Panc1 (cell line): Measurements from ENCODE around the gene CD1E.
"Not testable (repeated sequence)": the region's sequence is repeated elsewhere in the genome, so short reads cannot be mapped to it uniquely, and the experiment has no call there.

Experiments
- POLR2AphosphoS5 ChIP-seq: IDR thresholded peaks from 2 replicates; pipeline ENCODE4 v1.6.1; 2012; ENCODE audit warnings: mild to moderate bottlenecking, low read depth, low read length, moderate library complexity
- SIN3A ChIP-seq: IDR thresholded peaks from 2 replicates; pipeline ENCODE4 v1.6.1; 2012; ENCODE audit warnings: low read depth, mild to moderate bottlenecking, low read length, moderate library complexity, borderline replicate concordance; ENCODE audit not compliant: insufficient read depth
- TF ChIP-seq, protein P1 (sequence below): fragments of 450-650 bp; IDR thresholded peaks from 2 replicates; pipeline ENCODE4 v1.5.1; 2017; ENCODE audit warnings: mild to moderate bottlenecking
- TF ChIP-seq, protein P2 (sequence below), 2 experiments: IDR thresholded peaks; 2 replicates each; pipeline ENCODE4 v1.6.1; 2011 to 2012; ENCODE audit warnings: low read depth in 2 of 2, control low read depth in 1 of 2, low read length in 1 of 2, mild to moderate bottlenecking in 1 of 2, moderate library complexity in 1 of 2; ENCODE audit not compliant: insufficient read depth in 1 of 2

DNA sequence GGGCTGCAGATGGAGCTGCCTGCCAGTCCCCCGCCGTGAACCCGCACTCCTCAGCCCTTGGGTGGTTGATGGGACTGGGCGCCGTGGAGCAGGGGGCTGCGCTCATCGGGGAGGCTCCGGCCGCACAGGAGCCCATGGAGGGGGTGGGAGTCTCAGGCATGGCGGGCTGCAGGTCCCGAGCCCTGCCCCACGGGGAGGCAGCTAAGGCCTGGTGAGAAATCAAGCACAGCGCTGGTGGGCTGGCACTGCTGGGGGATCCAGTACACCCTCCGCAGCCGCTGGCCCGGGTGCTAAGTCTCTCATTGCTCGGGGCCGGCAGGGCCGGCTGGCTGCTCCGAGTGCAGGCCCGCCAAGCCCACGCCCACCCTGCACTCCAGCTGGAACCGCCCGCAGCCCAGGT is 4.7 kb upstream of the CD1E start:
- TF ChIP-seq POLR2AphosphoS5, SIN3A: not testable (repeated sequence)
- TF ChIP-seq, protein P1, sequence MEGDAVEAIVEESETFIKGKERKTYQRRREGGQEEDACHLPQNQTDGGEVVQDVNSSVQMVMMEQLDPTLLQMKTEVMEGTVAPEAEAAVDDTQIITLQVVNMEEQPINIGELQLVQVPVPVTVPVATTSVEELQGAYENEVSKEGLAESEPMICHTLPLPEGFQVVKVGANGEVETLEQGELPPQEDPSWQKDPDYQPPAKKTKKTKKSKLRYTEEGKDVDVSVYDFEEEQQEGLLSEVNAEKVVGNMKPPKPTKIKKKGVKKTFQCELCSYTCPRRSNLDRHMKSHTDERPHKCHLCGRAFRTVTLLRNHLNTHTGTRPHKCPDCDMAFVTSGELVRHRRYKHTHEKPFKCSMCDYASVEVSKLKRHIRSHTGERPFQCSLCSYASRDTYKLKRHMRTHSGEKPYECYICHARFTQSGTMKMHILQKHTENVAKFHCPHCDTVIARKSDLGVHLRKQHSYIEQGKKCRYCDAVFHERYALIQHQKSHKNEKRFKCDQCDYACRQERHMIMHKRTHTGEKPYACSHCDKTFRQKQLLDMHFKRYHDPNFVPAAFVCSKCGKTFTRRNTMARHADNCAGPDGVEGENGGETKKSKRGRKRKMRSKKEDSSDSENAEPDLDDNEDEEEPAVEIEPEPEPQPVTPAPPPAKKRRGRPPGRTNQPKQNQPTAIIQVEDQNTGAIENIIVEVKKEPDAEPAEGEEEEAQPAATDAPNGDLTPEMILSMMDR, result not testable (repeated sequence)
- TF ChIP-seq, protein P2, sequence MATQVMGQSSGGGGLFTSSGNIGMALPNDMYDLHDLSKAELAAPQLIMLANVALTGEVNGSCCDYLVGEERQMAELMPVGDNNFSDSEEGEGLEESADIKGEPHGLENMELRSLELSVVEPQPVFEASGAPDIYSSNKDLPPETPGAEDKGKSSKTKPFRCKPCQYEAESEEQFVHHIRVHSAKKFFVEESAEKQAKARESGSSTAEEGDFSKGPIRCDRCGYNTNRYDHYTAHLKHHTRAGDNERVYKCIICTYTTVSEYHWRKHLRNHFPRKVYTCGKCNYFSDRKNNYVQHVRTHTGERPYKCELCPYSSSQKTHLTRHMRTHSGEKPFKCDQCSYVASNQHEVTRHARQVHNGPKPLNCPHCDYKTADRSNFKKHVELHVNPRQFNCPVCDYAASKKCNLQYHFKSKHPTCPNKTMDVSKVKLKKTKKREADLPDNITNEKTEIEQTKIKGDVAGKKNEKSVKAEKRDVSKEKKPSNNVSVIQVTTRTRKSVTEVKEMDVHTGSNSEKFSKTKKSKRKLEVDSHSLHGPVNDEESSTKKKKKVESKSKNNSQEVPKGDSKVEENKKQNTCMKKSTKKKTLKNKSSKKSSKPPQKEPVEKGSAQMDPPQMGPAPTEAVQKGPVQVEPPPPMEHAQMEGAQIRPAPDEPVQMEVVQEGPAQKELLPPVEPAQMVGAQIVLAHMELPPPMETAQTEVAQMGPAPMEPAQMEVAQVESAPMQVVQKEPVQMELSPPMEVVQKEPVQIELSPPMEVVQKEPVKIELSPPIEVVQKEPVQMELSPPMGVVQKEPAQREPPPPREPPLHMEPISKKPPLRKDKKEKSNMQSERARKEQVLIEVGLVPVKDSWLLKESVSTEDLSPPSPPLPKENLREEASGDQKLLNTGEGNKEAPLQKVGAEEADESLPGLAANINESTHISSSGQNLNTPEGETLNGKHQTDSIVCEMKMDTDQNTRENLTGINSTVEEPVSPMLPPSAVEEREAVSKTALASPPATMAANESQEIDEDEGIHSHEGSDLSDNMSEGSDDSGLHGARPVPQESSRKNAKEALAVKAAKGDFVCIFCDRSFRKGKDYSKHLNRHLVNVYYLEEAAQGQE (IDR thresholded peaks at IDR 0.05; ENCODE audit: insufficient read depth in 1 of 2, low read depth in 2 of 2, low read length in 1 of 2), result not testable (repeated sequence)
